ENCODE measurements around the gene RANBP10. TPM values are rescaled to one million over a fixed set of nuclear protein-coding genes. Genes with fewer than 3 reads are reported as not detected.

Gene RANBP10
- total and polyA plus RNA-seq, 2 of the 8 experiments (the other 6 are each of a cell fraction or from before 2014, with no cell fraction given) = 14.2 to 16.8 TPM

DNA sequence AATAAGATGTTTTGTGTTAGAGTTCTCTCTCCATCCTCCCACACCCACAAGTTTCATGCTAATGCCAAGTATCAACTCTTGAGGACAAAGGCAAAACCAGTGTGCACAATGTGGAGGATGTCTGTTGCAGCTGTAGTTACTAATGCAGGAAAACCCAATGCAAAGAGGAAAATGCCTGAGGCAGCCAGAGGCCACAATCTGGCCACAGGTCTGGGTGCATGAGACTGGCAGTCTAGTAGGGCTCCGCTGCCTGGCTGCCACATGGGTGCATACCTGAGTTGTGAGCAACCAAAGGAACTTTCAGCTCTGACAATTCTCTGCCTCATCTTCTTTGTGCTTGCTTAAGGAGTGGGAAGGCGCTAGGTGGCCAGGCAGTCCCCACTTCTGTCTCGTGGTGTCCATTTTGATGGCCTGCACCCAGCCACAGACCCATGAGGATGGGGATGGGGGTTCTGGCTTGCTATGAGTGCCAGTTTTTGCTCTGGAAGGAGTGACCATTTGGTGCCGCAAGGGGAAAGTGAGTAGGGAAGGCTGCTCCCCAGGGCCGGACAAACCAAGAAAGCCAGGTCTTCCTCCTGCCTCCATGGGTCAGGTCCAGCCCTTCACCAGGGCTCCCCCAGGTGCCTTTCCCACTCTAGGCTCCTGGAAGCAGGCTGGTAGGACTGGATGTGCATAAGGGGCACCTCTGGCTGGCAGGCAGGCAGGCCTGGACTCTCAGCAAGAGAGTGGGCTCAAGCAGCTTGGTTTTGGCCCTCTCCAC is 83.0 kb downstream of the RANBP10 start (continued):
- TF ChIP-seq JUN (IDR thresholded peaks at IDR 0.05; ENCODE audit: low read depth, low read length) (no peak), POU5F1 (IDR thresholded peaks at IDR 0.05; ENCODE audit: low read depth, low read length) (no peak), TCF12 (IDR thresholded peaks at IDR 0.05; ENCODE audit: low read depth, low read length) (no peak)
